ENCODE results near the gene COX7A2L.
"Not testable (repeated sequence)": the region's sequence is repeated elsewhere in the genome, so short reads cannot be mapped to it uniquely, and the experiment has no call there.

The COX7A2L gene

DNA sequence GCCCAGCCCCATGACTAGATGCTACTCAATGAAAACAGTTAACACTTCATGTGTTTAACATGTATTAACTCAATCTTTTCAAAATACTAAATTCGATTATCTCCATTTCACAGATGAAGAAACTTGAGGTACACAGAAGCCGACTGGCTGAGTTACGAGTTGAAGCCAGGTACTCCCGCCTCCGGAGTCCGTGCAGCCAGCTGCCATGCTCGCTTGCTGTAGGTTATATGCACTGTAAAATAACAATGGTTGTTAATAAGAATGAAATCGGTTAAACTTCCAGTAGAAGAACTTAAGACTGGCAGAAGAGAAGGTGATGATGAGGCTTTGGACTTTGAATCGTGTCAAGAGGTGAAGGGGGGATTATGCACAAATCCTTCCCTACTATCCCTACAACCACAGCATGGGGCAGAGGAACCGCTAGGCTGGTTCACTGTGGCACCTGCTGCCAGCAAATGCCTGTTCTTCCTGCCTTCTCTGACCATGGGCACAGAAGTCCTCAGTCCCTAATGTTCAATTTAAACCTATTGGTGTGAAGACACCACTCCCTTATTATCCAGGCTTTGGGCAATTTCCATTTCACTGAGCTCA lies 25.4 kb downstream of the COX7A2L start:
- no peak overlapping the region for H3K9ac ChIP-seq (ENCODE audit: low read depth, low read length)
- peaks cover 10% of the 10 kb centered on the region for H3K36me3 ChIP-seq (ENCODE audit: control insufficient read depth, insufficient read depth, low read length)
- no peaks in the 10 kb centered on the region for H3K4me1 ChIP-seq (ENCODE audit: control insufficient read depth, insufficient read depth, low read length)
- H3K9me3 ChIP-seq (ENCODE audit: control insufficient read depth, insufficient read depth, low read length): no peaks in the 10 kb centered on the region
- no peak overlapping the region for H3K4me3 ChIP-seq (ENCODE audit: low read depth, low read length)
- H3K27me3 ChIP-seq (ENCODE audit: control insufficient read depth, insufficient read depth, low read length): no peaks in the 10 kb centered on the region

DNA sequence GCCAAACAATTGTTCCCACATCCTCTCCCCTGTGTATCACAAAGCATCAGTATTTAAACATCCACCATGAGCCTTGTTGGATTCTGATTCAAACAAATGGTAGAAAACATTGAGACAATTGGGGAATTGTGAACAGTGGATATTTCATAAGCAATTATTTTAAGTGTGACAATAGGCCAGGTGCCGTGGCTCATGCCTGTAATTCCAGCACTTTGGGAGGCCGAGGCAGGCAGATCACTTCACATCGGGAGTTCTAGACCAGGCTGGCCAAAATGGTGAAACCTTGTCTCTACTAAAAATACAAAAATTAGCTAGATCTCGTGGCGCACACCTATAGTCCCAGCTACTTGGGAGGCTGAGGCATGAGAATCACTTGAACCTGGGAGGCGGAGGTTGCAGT lies 26.2 kb downstream of the COX7A2L start:
- H3K27me3 ChIP-seq (ENCODE audit: control insufficient read depth, insufficient read depth, low read length); H3K36me3 ChIP-seq (ENCODE audit: control insufficient read depth, insufficient read depth, low read length); H3K9me3 ChIP-seq (ENCODE audit: control insufficient read depth, insufficient read depth, low read length); H3K4me1 ChIP-seq (ENCODE audit: control insufficient read depth, insufficient read depth, low read length); H3K4me3 ChIP-seq (ENCODE audit: low read depth, low read length); H3K9ac ChIP-seq (ENCODE audit: low read depth, low read length): not testable (repeated sequence)

DNA sequence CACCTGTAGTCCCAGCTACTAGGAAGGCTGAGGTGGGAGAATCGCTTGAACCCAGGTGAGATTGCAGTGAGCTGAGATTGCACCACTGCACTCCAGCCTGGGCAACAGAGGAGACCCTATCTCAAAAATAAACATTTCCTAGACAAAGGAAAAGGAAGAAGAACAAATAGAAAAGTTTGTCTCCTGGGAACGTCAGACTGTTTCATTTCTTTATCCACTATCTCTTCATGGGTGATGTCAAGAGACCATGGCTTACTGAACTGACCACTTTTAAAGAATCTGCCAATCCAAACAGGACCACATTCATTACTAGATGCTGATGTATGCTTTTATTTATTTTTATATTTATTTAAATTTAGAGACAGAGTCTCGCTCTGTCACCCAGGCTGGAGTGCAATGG lies 26.8 kb downstream of the COX7A2L start:
- peaks cover 7% of the 10 kb centered on the region for H3K36me3 ChIP-seq (ENCODE audit: control insufficient read depth, insufficient read depth, low read length)
- H3K4me3 ChIP-seq (ENCODE audit: low read depth, low read length): no peak overlapping the region
- no peak overlapping the region for H3K9ac ChIP-seq (ENCODE audit: low read depth, low read length)
- H3K27me3 ChIP-seq (ENCODE audit: control insufficient read depth, insufficient read depth, low read length): no peaks in the 10 kb centered on the region
- H3K4me1 ChIP-seq (ENCODE audit: control insufficient read depth, insufficient read depth, low read length): no peaks in the 10 kb centered on the region
- no peaks in the 10 kb centered on the region for H3K9me3 ChIP-seq (ENCODE audit: control insufficient read depth, insufficient read depth, low read length)

DNA sequence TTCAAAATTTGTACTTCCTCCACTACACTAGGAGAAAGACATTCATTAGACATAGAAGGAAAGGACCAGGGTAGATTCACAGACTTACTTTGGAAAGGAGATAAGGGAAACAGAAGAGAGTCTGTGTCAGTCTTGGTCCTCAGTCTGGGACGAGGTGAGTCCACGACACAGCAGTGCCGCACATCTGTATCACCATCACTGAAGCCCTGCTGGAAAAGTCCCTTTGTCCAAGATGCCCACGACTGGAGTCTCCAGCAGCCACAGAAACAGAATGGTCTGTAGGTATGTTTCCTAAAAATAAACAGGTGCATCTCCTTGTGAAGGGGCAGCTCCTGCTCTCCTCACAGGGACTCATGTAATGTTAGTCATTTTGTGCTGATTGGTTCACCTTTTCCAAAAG lies 27.4 kb downstream of the COX7A2L start:
- Histone ChIP-seq H3K9me3 (ENCODE audit: control insufficient read depth, insufficient read depth, low read length) (no peaks in the 10 kb centered on the region), H3K36me3 (ENCODE audit: control insufficient read depth, insufficient read depth, low read length) (peaks cover 6% of the 10 kb centered on the region), H3K4me1 (ENCODE audit: control insufficient read depth, insufficient read depth, low read length) (no peaks in the 10 kb centered on the region), H3K9ac (ENCODE audit: low read depth, low read length) (no peak overlapping the region), H3K4me3 (ENCODE audit: low read depth, low read length) (no peak overlapping the region), H3K27me3 (ENCODE audit: control insufficient read depth, insufficient read depth, low read length) (no peaks in the 10 kb centered on the region)

DNA sequence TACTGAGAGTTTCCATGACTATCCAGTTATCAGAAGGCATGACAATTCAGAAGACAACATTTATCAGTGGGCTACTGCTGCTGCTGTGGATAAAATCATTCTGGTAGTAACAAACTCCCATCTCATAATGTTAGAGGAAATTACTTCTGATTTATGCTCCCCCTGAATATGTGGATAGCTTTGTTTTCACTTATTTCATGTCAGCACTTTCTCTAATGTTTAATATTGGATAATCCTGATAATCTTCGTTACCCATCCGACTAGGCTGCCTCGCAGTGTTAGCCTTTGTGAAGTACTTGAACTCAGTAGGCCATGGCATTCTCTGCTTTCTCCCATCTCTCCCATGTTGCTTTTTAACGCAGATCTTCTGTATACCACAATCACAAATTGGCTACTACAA lies 28.4 kb downstream of the COX7A2L start:
- Histone ChIP-seq H3K9ac (ENCODE audit: low read depth, low read length) (no peak overlapping the region), H3K27me3 (ENCODE audit: control insufficient read depth, insufficient read depth, low read length) (no peaks in the 10 kb centered on the region), H3K36me3 (ENCODE audit: control insufficient read depth, insufficient read depth, low read length) (peaks cover 5% of the 10 kb centered on the region), H3K4me1 (ENCODE audit: control insufficient read depth, insufficient read depth, low read length) (no peaks in the 10 kb centered on the region), H3K9me3 (ENCODE audit: control insufficient read depth, insufficient read depth, low read length) (no peaks in the 10 kb centered on the region), H3K4me3 (ENCODE audit: low read depth, low read length) (no peak overlapping the region)

DNA sequence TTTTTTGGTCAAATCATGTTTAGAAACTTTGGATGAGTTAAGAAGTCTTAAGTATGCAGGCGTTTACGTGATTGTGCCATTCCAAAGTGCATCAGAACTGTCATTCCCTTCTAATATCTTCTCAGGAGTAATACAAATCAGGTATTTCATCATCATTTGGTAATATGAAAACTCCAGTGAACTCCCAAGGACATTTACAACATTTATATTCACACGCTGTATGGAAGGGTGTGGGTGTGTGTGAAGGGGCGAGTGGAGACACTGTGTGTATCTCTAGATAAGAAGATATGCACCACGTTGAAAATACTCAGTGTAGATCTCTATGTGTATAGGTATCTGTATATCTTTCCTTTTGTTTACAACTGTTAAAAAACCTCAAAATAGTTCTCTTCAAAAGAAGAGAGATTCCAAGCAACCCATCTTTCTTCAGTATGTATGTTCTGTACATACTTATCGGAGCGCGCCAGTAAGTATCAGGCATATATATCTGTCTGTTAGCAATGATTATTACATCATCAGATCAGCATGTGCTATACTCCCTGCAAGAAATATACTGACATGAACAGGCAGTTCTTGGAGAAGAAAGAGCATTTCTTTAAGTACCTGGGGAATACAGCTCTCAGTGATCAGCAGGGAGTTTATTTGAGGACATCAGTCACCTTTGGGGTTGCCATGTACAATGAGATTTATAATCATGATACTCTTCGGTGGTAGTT lies 29.3 kb downstream of the COX7A2L start:
- peaks cover 5% of the 10 kb centered on the region for H3K36me3 ChIP-seq (ENCODE audit: control insufficient read depth, insufficient read depth, low read length)

DNA sequence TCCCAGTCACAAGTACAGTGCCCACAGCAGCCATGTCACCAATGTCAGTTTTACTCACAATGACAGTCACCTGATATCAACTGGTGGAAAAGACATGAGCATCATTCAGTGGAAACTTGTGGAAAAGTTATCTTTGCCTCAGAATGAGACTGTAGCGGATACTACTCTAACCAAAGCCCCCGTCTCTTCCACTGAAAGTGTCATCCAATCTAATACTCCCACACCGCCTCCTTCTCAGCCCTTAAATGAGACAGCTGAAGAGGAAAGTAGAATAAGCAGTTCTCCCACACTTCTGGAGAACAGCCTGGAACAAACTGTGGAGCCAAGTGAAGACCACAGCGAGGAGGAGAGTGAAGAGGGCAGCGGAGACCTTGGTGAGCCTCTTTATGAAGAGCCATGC lies 31.3 kb downstream of the COX7A2L start:
- Histone ChIP-seq H3K36me3 (ENCODE audit: control insufficient read depth, insufficient read depth, low read length) (peaks cover 5% of the 10 kb centered on the region), H3K9me3 (ENCODE audit: control insufficient read depth, insufficient read depth, low read length) (no peaks in the 10 kb centered on the region), H3K4me3 (ENCODE audit: low read depth, low read length) (no peak overlapping the region), H3K4me1 (ENCODE audit: control insufficient read depth, insufficient read depth, low read length) (no peaks in the 10 kb centered on the region), H3K27me3 (ENCODE audit: control insufficient read depth, insufficient read depth, low read length) (no peaks in the 10 kb centered on the region), H3K9ac (ENCODE audit: low read depth, low read length) (no peak overlapping the region)

More for the DNA sequence above, 29.3 kb downstream of the COX7A2L start:
- Histone ChIP-seq H3K27me3 (ENCODE audit: control insufficient read depth, insufficient read depth, low read length) (no peaks in the 10 kb centered on the region), H3K9me3 (ENCODE audit: control insufficient read depth, insufficient read depth, low read length) (no peaks in the 10 kb centered on the region), H3K4me3 (ENCODE audit: low read depth, low read length) (no peak overlapping the region), H3K9ac (ENCODE audit: low read depth, low read length) (no peak overlapping the region), H3K4me1 (ENCODE audit: control insufficient read depth, insufficient read depth, low read length) (no peaks in the 10 kb centered on the region)

DNA sequence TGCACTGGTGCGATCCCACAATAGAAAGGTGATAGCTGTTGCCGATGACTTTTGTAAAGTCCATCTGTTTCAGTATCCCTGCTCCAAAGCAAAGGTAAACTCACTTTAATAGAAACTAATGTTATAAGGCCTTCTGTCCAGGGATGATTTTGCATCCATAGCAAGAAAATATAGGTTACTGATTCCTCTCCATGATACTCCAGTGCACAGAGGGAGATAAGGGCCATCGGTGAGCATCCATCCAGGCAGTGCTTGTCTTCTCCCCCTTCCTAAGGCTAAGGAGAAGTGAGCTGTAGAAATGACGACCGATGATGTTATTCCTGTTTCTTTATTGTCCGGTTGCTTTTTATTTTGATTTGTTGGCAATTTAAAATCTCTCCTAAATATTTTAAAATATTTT lies 32.1 kb downstream of the COX7A2L start:
- H3K9me3 ChIP-seq (ENCODE audit: control insufficient read depth, insufficient read depth, low read length): no peaks in the 10 kb centered on the region
- H3K27me3 ChIP-seq (ENCODE audit: control insufficient read depth, insufficient read depth, low read length): no peaks in the 10 kb centered on the region
- H3K9ac ChIP-seq (ENCODE audit: low read depth, low read length): no peak overlapping the region
- H3K4me3 ChIP-seq (ENCODE audit: low read depth, low read length): no peak overlapping the region
- no peaks in the 10 kb centered on the region for H3K4me1 ChIP-seq (ENCODE audit: control insufficient read depth, insufficient read depth, low read length)
- H3K36me3 ChIP-seq (ENCODE audit: control insufficient read depth, insufficient read depth, low read length): peaks cover 5% of the 10 kb centered on the region

DNA sequence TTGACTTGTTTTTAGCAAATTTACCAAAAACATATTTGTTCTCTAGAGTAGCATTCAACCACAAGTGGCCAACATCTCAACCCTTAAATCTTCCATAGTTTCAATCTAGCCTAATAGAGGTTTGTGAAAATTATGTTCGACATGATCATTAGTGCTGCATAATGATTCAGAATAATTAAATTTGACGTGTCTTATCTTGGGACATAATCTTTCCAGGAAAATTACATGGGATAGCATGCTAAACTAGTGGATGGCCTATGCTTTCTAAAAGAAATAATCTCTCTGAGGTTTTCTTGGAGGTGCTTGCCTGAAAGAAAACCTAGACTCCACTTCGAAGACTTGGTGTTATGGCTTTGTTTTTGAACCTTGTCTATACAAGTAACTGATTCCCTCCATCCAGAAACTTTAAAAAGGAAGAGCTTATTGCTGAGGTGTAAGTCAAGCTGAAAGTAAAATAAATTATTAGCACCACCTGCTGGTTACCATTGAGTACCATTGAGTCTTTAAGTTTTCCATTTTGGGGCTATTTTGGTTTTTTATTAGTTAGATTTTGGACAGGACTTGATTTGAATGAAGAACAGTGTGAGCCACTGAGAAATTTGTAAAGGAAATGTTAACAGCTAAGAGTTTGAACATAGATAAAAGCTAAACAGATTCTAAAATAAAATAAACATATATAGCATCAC lies 32.7 kb downstream of the COX7A2L start:
- H3K36me3 ChIP-seq (ENCODE audit: control insufficient read depth, insufficient read depth, low read length): peaks cover 2% of the 10 kb centered on the region
- H3K9ac ChIP-seq (ENCODE audit: low read depth, low read length): no peak overlapping the region
- H3K4me3 ChIP-seq (ENCODE audit: low read depth, low read length): no peak overlapping the region
- no peaks in the 10 kb centered on the region for H3K27me3 ChIP-seq (ENCODE audit: control insufficient read depth, insufficient read depth, low read length)
- H3K9me3 ChIP-seq (ENCODE audit: control insufficient read depth, insufficient read depth, low read length): no peaks in the 10 kb centered on the region
- H3K4me1 ChIP-seq (ENCODE audit: control insufficient read depth, insufficient read depth, low read length): no peaks in the 10 kb centered on the region

DNA sequence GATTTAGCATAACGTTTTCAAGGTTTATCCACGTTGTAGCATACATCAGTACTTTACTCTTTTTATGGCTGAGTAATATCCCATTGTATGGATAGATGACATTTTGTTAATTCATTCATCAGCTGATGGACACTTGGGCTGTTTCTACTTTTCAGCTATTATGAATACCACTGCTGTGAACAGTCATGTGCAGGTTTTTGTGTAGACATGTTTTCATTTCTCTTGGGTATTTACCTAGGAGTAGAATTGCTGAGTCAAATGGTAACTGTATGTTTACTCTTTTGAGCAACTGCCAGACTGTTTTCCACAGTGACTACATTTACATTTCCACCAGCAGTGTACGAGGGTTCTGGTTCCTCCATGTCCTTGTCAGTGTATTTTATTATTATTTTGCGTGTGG lies 33.9 kb downstream of the COX7A2L start:
- H3K4me1 ChIP-seq (ENCODE audit: control insufficient read depth, insufficient read depth, low read length): no peaks in the 10 kb centered on the region
- no peaks in the 10 kb centered on the region for H3K9me3 ChIP-seq (ENCODE audit: control insufficient read depth, insufficient read depth, low read length)
- no peaks in the 10 kb centered on the region for H3K36me3 ChIP-seq (ENCODE audit: control insufficient read depth, insufficient read depth, low read length)
- no peaks in the 10 kb centered on the region for H3K27me3 ChIP-seq (ENCODE audit: control insufficient read depth, insufficient read depth, low read length)
- no peak overlapping the region for H3K9ac ChIP-seq (ENCODE audit: low read depth, low read length)
- no peak overlapping the region for H3K4me3 ChIP-seq (ENCODE audit: low read depth, low read length)

DNA sequence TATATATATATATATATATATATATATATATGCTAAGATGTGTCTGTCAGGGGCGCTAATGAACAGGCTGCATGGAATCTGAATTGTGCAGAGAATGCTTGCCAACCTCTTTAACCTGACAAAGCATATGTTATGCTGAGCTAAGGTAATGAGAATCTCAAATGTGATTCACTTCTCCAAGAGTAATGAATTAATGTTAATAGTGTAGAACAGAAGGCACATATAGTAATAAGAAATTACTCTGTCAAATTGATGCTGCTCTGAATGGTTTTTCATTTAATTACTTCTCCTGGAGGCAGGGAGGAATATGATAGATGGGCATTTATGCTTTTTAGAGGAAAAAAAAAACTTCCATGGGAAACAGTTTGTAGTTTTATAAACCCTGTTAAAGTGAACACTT lies 35.4 kb downstream of the COX7A2L start:
- no peaks in the 10 kb centered on the region for H3K9me3 ChIP-seq (ENCODE audit: control insufficient read depth, insufficient read depth, low read length)
- H3K36me3 ChIP-seq (ENCODE audit: control insufficient read depth, insufficient read depth, low read length): no peaks in the 10 kb centered on the region
- H3K4me3 ChIP-seq (ENCODE audit: low read depth, low read length): no peak overlapping the region
- no peaks in the 10 kb centered on the region for H3K27me3 ChIP-seq (ENCODE audit: control insufficient read depth, insufficient read depth, low read length)
- no peak overlapping the region for H3K9ac ChIP-seq (ENCODE audit: low read depth, low read length)
- no peaks in the 10 kb centered on the region for H3K4me1 ChIP-seq (ENCODE audit: control insufficient read depth, insufficient read depth, low read length)

DNA sequence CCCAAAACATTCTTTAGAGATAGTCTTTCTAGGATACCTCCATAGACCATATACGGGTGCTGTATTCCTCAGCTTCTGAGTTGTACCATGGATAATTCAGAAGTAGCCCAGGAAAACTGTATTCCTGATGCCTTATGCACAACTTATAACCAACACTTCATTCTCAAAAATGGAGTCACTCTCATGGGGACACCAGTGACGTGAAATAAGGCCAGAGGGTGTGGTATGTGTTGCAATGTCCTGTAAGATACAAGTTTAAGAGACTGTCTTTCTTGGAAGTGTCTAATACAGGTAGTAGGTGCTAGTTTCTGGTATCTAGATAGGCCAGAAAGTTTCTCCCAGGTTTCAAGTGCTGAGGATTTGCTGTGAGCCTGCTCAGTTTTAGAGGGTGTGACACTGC lies 36.1 kb downstream of the COX7A2L start:
- Histone ChIP-seq H3K36me3 (ENCODE audit: control insufficient read depth, insufficient read depth, low read length) (no peaks in the 10 kb centered on the region), H3K9me3 (ENCODE audit: control insufficient read depth, insufficient read depth, low read length) (no peaks in the 10 kb centered on the region)

More for the DNA sequence above, 36.1 kb downstream of the COX7A2L start:
- Histone ChIP-seq H3K27me3 (ENCODE audit: control insufficient read depth, insufficient read depth, low read length) (no peaks in the 10 kb centered on the region), H3K9ac (ENCODE audit: low read depth, low read length) (no peak overlapping the region), H3K4me3 (ENCODE audit: low read depth, low read length) (no peak overlapping the region), H3K4me1 (ENCODE audit: control insufficient read depth, insufficient read depth, low read length) (no peaks in the 10 kb centered on the region)
